Brain pericyte (primary cell): ENCODE measurements around the gene PCK1.

ENCODE experiments used
- DNase-seq: peaks from one replicate; pipeline ENCODE4 v3.0.0-alpha.2; 2012; ENCODE audit warnings: low read depth, low spot score

The PCK1 gene

DNA sequence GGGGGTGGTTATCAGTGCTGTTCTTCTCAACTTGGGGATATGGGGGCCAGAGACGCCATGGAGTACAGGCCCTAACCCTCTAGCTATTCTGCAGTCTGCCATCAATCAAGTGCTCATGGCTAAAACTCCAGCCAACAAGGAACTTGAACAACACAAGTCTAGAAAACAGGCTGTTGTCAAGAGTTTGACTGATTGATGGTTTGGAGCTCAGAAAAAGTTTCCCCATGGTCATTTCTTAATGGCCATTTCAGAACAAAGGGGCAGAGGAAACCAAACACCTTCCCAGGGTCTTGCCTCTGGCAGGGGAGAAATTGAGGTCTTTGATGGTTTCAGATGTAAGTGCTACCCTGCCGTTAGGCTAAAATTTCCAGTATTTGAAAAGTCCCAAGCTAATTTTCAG, 15.1 kb downstream of the PCK1 start:
- no peak for DNase-seq

DNA sequence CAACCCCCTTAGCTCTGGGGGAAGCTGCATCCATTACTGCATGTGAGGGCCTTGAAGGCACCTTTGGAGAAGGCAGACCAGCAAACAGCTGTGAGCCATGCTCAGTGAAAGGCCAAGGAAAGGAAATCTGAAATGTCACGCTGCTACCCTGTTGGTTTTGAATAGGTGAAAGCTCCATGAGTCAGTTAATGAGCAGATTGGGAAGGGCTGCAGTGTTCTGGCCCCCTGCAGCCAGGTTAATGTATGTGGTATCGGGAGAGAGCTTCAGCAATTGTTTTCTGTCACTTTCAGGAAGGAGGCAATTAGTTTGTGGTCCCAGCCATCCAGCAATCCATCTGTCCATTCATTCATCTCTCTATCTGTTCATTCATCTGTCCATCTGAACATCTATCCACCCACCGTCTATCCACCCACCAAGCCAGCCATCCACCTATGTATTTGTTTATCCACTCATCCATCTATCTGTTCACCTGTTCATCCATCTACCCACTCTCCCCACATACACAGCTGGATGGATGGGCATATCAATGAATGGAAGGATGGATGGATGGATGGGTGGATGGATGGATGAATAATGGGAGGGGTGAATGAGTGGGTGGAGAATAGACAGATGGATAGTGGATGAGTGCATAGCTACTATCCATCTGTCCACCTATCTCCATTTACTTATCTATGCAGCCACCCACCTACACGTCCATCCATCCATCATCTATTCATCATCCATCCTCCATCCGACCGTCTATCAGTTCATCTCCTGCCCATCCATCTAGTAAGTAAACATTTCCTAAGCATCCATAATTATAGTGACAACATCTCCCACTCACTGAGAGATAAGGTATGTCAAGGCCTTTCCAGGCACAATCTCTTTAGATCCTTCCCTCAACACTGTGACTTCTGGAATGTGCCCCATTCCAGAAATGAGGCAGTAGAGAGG, 16.0 kb downstream of the PCK1 start:
- no peak for DNase-seq

DNA sequence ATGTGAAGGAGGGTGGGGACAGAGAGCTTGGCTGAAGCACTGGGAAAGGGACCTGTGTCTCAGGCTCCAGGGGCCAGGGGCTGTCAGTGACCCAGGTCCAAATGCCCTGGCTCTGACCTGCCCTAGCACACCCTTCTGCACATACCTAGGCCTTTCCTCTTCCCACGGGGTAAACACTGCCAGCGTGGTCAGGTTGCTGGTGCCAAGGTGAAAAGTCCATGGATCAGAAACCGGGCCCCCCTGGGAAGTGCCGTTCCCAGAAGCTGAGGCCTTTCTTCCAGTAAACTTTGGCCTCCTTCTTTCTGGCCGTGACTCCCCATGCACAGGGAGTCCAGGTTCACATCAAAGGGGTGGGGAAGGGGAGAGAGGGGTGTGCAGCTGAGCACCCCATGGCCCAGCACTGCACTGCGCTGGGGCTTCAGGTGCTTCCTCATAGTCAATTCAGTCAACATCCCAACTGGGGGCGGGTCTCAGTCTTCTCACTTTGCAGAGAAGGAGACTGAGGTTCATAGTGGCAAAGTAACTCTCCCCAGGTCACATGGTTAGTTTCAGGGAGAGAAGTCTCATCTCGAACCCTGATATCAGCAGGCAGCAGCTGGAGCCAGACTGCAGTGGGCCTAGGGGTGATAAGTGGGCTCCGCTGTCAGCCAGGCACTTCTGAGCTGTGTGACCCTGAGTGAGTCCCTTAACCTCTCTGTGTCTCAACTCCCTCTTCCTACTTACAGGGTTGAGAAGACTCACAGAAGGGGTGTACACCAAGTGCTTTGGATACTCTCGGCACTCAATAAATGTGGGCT, 17.0 kb downstream of the PCK1 start:
- no peak for DNase-seq

DNA sequence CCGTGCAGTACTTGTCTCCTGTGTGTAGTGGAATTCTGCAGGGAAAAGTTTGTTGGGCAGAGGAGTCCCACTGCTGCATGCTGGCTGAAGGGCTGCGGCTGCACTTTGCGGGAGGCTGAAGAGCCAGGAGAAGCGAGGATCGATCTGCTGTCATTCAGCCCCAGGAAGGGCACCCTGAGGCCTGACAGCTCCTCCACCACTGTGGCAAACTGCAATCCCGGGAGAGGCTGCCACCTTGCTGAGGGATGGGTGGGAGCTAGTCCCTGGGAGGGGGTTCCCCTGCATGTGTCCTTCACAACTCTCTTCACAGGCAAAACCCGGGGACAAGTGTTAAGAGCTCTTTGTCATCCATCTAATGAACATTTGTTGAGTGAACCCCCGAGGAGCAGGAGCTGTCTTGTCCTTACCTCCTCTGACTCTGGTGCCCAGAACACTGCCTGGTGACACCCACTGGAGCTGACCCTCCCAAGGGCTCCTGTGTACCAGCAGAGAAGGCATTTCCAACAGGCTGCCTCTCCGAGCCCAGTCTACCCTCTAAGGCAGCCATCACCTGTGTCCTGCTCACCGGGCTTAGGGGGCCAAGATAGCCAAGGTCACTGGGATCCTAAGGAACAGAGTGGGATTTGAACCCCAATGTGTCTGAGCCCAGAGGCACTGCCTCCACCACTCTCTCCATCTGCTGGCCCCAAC, 17.7 kb downstream of the PCK1 start:
- no peak for DNase-seq

DNA sequence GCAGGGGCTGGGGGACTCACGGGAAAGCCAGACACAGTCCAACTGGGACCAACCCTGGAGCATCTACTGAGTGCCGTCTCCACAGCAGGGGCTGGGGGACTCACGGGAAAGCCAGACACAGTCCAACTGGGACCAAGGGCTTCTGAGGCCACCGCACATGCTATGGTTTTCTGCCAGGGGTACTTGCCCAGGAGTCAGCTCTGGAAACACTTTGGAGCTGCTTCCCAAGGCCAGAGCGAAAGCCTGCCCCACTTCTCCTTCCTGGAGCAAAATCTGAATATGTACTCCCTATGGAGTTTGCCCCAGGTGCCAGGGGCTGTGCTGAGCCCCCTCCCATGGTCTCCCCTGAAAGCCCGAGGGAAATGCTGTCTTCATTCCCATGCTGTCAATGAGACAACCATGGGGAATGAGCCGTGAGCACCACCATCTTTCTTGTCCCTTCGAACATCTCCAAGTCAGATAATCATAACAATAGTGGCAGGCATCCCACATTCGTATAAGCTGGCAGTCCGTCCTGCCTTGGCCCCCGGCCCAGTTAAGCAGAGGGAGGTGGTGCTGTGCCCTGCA, 18.5 kb downstream of the PCK1 start:
- DNase-seq: no peak

DNA sequence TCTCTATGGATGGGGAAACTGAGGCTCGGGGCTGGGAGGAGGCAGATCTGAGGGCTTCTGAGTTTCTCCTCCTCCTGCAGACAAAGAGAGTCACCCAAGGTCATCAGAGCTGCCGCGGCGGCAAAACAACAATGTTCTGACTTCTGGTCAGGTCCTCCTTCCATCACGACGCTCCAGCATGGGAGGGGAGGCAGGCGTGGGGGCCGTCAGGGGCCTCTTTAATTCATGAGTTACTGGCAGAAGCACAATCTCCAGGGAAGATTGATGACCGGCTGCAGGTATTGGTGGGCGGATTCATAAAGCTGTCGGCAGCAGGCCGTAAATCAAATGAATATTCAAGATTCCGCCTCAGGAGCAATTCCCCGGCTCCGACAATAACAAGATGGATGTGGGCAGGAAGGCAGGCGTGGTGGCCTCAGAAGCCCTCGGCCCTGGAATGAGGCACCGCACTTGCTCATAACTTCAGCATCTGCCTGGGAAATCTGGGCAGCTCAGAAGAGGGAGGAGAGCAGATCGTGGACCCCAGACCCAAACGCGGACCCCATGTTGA, 19.1 kb downstream of the PCK1 start:
- DNase-seq: no peak

DNA sequence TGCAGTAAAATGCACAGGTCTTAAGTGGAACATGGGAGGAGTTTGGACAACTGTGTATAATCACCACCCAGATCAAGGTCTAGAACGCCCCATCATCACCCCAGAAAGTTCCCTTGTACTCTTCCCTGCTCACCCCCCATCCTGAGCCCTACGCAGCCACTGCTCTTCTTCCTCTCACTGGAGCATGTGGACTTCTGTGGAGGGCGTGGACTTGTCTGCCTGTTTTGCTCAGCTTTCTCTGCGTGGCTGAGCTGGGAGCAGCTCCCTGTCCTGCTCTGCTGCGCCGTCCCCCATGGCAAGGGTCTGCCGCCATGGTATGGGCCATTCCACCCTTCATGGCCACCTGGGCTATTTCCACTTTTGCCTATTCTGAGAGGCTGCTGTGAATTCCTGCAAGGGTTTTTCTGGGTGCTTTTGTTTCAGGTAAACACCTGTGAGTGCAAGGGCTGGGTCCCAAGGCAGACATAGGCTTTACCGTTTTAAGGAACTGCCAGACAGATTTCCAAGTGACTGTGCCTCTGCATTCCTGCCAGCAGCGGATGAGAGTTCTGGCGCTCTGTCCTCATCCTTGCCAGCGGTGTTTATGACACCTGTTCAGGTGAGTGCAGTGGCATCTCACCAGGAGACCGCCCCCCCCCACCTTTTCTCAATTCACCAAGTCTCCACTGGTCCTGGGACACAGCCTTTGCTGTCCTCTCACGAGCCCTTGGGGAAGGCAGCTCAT, 19.7 kb downstream of the PCK1 start:
- no peak for DNase-seq

DNA sequence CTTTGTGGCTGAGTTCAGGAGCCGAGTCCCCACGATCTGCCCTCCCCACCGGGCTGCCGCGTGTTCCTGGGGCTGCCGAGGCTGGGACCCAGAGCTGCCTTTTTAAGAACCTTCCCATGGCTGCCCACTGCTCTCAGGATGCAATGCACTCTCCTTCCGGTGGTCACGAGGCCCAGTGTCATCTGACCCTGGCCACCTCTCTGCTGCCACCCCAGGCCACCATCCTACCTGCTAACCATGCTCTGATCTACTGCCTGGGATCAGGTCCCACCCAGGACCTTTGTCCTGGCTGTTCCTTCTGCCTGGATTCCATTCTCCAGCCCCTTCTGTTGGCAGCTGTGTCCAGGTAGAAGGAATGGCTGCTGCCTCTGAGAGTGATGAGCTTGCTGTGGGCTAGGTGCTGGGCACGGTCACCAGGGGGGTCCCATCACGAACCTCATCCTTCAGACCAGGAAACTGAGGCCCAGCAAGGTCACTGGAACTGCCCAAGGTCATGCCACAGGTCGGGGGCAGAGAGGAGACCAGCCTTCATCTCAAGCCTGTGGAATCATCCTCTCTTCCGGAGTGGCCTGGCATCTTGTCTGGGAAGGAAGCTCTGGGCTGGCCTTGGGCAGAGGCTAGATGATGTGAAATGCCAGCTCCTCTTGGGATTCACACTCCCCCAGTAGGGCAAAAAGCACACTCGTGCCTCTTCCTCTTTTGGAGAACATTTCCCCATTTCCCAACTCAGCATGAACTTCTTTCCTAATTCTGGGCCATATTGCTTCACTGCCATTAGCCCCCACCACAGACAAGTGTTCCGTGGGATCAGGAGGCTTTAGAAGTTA, 20.5 kb downstream of the PCK1 start:
- DNase-seq: no peak

DNA sequence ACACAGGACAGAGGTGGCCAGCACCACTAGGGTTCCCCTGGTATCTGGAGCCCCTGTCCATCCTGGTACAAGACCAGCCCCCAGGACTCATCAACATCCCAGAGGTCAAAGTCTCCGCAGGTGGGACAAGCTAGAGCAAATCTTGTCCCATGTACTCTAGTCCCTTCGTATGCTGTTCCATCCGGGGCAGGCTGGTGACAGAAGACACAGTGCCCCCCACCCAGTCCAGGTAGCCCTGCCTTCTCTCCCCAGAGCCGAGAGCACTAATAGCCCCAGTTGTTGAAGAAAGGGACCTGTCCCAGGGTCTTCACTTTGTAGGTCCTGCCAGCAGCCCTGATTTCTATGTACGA, 21.1 kb downstream of the PCK1 start:
- DNase-seq: no peak

DNA sequence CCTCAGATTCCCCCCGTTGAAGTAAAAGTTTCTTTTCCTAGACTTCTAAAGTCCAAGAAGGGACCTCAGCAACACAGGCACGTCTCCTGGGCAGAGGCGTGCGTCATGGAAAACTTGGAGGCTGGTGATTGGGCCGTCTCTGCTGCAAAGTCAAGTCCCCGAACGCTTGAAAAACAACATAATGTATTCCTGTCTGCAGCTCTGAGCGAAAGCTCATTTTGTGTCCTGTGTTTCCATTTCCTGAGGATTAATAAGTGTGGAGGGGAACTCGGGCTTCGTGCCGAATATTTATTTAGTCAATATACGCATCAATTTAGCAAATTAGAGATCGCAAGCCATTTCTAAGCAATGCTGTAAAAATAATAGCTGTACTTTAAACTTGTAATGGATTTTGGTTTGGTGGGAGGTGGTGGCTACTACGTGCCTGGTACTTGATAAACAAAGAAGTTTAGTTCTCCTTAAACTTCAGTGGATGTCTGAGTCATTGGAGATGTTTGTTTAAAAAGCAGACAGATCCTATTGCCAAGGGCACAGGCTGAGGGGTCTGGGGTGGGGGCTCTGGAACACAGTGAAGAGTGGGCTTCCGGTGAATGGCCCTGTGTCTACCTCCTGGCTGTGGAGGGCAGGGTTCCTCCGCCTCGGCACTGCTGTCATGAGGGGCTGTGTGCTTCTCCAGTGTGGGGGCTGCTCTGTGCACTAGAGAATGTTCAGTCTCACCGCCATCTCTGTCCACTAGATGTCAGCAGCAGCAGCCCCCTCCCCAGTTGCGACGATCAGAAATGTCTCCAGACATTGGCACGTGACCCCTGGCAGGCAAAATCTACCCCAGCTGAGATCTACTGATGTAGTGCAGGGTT, 21.8 kb downstream of the PCK1 start:
- peak; percentile 41 for DNase-seq

DNA sequence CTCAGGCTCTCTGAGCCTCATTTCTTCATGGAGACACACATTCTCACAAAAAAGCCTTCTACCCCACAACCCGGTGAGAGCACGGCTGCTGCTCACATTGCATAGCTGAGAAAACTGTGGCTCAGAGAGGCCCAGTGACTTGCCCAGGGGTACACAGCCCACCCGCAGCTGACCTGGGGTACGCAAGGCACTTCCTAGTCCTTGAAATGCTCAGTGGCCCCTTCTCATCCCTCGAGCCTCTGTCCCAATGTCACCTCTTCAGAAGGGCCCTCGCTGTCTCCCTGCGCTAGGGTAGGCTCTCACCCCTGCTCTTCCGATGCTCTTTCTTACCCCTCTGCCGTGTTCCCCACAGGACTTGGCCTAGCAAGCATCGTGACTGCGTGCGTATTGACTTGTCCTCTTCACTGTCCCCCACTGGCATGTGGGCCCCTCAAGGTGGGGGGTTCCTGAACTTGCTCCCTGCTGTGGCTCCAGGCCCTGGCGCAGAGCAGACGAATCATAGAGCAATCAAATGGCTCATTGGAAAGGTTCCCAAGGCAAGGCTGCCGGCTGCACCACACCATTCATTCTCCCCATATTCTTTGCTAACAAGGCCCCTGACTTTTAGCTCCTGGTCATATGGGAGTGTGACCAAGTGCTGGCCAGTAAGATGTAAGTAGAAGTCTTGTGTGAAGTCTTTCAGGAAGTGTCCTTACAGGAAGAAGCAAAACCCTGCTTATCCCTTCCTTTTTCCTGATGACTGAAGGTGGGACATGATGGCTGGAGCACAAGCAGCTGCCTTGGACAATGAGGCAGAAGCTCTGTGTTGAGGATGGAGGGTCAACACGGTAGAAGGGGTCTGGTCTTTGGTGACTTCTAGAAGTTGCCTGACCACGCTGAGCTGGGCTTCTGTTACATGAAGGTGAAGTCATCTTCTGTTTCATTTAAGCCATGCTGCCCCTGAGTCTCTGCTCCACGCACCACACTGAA, 22.7 kb downstream of the PCK1 start:
- no peak for DNase-seq

DNA sequence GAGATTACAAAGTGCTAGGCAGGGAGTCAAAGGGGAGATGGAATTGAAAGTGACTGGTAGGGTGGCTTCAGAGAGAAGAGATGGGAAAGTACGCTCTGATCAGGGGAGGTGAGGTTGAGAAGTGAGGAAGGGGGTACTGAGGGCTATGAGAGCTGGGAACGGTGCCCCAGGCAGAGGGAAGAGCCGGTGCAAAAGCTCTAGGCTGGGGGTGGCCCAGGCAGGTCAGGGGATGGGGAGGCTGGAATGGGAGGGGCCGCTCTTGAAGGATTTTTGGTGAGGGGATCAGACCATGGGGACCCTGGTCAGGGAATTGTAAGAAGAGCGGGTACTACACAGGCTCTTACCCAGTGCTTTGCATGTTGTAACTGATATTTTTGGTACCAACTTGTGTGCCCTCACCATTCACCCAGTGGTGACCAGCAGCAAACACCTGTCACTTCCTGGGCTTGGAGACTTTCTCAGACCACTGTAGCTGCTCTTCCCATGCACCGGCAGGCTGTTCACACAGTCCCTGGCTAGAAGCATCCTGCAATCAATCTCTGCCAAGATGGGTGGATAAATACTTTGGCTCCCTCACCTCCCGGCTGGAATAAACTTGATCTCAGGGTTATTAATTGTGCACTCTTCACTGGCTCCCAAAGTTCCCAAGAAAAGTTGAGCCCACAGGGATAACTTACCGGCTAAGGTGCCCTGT, 24.0 kb downstream of the PCK1 start:
- no peak for DNase-seq

DNA sequence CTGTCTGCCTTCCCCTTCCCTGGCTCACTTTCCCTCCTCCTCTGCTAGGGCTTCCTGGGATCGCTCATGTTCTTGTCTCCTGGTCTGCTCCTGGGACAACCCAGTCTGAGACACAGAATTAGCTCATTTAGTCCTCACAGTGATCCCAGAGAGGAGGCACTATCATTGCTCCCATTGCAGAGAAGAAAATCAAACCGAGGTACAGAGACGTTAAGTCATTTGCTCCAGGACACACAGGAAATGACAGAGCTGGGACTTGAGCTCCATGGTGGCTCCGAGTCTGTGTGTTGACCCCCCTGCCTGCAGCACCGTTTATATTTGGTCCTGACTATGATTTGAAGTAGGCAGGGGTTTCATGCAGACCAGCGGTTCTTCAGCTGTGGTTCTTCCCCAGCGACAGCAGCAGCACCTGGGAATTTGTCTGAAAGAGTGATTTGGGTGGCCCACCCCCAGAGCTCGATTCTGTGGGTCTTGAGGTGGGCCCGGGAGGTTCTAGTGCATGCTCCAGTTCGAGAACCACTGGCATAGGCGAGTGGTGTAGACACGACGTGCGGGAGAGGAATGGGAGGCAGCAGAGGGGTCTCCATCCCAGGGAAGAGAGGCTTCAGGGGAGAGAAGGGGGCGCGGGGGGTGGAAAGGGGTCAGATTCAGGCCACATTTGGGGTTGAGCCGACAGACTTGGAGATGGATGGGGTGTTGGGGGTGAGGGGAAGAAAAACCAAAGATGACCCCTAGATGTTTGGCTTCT, 24.7 kb downstream of the PCK1 start:
- no peak for DNase-seq

DNA sequence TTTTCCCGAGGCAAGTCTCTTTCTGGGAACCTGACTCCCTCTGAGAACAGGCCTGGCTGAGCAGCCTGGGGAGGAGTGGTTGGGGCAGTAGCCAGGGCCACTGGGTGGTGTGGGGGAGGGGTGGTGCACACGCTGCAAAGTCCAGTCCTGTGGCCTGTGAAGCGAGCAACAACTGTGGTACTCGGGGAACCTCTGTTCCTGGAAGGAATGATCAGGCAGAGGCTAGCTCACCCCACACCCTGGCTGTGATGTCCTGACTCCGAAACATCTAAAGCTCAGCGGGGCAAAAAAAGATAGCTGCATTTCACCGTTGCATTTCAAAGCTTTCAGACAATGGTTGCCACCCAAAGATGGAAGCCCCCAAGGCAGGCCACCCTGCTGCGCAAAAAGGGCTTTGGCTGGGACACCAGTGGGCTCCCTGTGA, 25.5 kb downstream of the PCK1 start:
- DNase-seq: no peak

DNA sequence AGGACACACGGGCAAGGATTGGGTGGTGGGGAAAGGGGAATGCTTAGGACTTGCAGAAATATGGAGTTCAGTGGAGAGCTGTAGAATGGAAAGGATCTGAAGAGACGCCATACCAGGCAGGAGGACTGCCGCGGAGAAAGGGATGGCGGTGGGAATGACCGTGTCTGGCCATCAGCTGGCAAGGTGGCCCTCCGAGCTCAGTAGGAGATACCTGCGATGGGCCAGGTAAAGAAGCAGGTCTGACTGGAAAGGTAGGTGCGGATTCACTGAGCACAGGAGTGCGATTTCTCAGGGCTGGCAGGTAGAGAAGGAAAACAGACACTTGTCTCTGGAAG, 26.0 kb downstream of the PCK1 start:
- DNase-seq: no peak

DNA sequence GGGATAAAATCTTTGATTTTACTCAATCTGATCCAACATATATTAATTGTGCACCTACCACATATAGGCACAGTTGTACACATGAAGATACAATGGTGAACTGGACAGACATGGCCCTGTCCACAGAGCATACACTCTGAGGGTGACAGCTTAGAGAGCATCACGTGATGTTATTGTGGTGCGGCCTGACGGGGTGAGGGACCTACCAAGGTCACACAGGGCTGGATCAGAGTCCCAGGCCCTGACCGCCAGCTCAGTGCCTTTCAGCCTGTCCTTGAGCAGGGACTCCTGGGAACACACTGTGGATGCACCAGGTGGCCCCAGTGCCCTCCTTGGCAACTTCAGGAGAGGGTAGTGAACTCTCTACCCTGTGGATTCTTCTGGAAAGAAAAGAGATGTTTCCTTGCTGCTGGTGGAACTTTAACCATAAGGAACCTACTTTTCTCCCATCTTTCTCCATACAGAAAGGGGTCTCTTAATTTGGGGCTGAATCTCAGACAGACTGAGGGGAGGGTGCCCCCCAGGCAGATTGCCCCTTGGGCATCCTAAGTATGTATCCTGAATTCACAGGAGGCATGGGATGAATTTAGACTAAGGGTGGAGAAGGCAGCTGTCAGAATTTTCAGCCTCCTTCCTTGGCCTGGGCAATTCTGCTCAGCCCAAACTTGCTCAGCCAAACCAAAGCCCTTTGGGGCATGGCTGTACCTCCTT, 26.5 kb downstream of the PCK1 start:
- no peak for DNase-seq
